Measurements from ENCODE around the gene SYCP3.
A peak's percentile ranks its signal among the peaks of the same experiment; 100 is the strongest.

DNA sequence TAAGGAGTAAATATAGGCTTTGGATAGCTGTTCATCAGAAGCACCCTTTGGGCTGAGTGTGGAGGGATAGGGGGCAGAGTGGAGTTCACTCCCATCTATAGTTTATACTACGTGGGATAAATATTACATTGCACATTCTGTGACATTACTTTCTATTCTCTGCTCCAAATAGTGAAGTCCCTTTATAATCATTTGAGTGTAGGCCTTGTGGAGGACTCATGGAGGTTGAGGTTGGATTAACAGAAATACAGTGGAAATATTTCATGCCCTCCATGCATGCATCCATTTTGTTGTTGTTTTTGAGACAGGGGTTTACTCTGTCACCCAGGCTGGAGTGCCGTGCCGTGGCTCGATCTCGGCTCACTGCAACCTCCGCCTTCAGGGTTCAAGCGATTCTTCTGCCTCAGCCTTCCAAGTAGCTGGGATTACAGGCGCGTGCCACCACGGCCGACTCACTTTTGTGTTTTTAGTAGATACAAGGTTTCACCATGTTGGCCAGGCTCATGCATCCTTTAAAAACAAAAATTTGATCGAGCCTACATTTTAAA, 40.4 kb downstream of the SYCP3 start:
- TF ChIP-seq, protein P1, sequence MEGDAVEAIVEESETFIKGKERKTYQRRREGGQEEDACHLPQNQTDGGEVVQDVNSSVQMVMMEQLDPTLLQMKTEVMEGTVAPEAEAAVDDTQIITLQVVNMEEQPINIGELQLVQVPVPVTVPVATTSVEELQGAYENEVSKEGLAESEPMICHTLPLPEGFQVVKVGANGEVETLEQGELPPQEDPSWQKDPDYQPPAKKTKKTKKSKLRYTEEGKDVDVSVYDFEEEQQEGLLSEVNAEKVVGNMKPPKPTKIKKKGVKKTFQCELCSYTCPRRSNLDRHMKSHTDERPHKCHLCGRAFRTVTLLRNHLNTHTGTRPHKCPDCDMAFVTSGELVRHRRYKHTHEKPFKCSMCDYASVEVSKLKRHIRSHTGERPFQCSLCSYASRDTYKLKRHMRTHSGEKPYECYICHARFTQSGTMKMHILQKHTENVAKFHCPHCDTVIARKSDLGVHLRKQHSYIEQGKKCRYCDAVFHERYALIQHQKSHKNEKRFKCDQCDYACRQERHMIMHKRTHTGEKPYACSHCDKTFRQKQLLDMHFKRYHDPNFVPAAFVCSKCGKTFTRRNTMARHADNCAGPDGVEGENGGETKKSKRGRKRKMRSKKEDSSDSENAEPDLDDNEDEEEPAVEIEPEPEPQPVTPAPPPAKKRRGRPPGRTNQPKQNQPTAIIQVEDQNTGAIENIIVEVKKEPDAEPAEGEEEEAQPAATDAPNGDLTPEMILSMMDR (IDR thresholded peaks at IDR 0.05; ENCODE audit: insufficient read depth, low read depth, low read length) = peak; percentile 10
- no peak for TF ChIP-seq EZH2 (IDR thresholded peaks at IDR 0.05; ENCODE audit: insufficient read depth, low read length)

Measured in astrocyte (in vitro differentiated cells and primary cell).